ENCODE data around the gene SPATA16. TPM values are rescaled to one million over a fixed set of nuclear protein-coding genes. Genes with fewer than 3 reads are reported as not detected.

The SPATA16 gene
- total and polyA plus RNA-seq, 2 donors (not counting 3 experiments of a cell fraction or from before 2014, with no cell fraction given): not detected

GRCh38 chr3:172972717-172973116 is 168.3 kb downstream of the SPATA16 start:
- no peak for DNase-seq (ENCODE audit: low read depth, low spot score)
- H2AFZ ChIP-seq (ENCODE audit: low read depth, low read length): no peak overlapping the region
- CTCF ChIA-PET: interaction anchor here (1.3 kb wide), 2 partner anchors 10 to 37 kb away, joined by 3 to 4 read pairs; no protein-coding TSS in a partner anchor
- H3K79me2 ChIP-seq (ENCODE audit: control insufficient read depth, insufficient read depth, low read length): no peaks in the 10 kb centered on the region
- H3K9me3 ChIP-seq (replicated peaks; ENCODE audit: control insufficient read depth, insufficient read depth, low read length): no peaks in the 10 kb centered on the region
- H3K4me3 ChIP-seq (replicated peaks in 1 of 3; ENCODE audit: insufficient read depth in 1 of 3, low read depth in 1 of 3, low read length in 3 of 3): no peak overlapping the region
- FAIRE-seq: no peak
- no TSS peak for BruUV-seq (replicated peaks)
- dilution Hi-C loops (cut with MboI; ENCODE audit: extremely low pct_ligation_motif_present, low sequenced_read_pairs) (no loop called here), intact Hi-C loops (cut with micrococcal nuclease) (no loop called here)
- H3K27ac ChIP-seq (ENCODE audit: insufficient read depth, low read depth, low read length): no peak overlapping the region
- H3K4me1 ChIP-seq (ENCODE audit: control insufficient read depth, extremely low read depth, insufficient read depth, low read length): no peaks in the 10 kb centered on the region
- H3K27me3 ChIP-seq (ENCODE audit: control insufficient read depth in 2 of 2, insufficient read depth in 2 of 2, low read length in 2 of 2): no peaks in the 10 kb centered on the region
- POLR2A ChIA-PET: no interaction called here
- no peak overlapping the region for H3K4me2 ChIP-seq (ENCODE audit: insufficient read depth, low read length)
- TF ChIP-seq JUN (IDR thresholded peaks at IDR 0.05; ENCODE audit: borderline replicate concordance, insufficient read depth, insufficient read length, low read depth) (peak; percentile 4), CTCF (IDR thresholded peaks at IDR 0.05; ENCODE audit: extremely low read depth in 1 of 2, insufficient read depth in 1 of 2, low read depth in 1 of 2, low read length in 2 of 2) (no peak)
- no peaks in the 10 kb centered on the region for H3K9me1 ChIP-seq (replicated peaks; ENCODE audit: control insufficient read depth, extremely low read depth, insufficient read depth, low read length)
- H4K20me1 ChIP-seq (replicated peaks; ENCODE audit: control insufficient read depth, extremely low read depth, insufficient read depth, low read length): no peaks in the 10 kb centered on the region
- no peaks in the 10 kb centered on the region for H3K36me3 ChIP-seq (ENCODE audit: control insufficient read depth in 2 of 2, extremely low read depth in 1 of 2, insufficient read depth in 2 of 2, low read length in 2 of 2)
- H3K9ac ChIP-seq (replicated peaks; ENCODE audit: extremely low read depth, insufficient read depth, low read length): no peak overlapping the region

DNA sequence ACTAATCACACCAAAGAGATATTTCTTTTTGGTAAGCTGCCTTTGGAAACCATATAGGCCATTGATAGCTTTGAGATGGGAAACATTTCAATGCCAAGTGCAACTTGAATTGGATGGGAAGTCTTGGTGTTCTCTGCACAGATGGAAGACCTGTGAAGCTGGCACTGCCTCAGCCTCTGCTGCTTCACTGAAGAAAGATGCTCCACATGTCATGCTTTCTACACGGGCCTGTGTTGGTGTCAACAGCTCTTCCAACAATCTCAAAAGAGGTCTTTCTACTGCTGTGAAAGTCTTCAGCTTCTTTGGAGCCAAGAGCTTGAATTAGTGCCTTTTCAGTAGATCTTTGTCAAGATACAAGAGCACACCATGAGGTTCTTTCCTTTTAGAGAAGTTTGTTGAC is 169.0 kb downstream of the SPATA16 start:
- H3K9me3 ChIP-seq (replicated peaks; ENCODE audit: control insufficient read depth, insufficient read depth, low read length): no peaks in the 10 kb centered on the region
- CTCF ChIA-PET: no interaction called here
- H2AFZ ChIP-seq (ENCODE audit: low read depth, low read length): no peak overlapping the region
- POLR2A ChIA-PET: no interaction called here
- no peak overlapping the region for H3K4me3 ChIP-seq (replicated peaks in 1 of 3; ENCODE audit: insufficient read depth in 1 of 3, low read depth in 1 of 3, low read length in 3 of 3)
- H4K20me1 ChIP-seq (replicated peaks; ENCODE audit: control insufficient read depth, extremely low read depth, insufficient read depth, low read length): no peaks in the 10 kb centered on the region
- no peak overlapping the region for H3K27ac ChIP-seq (ENCODE audit: insufficient read depth, low read depth, low read length)
- intact Hi-C loops (cut with micrococcal nuclease) (no loop called here), dilution Hi-C loops (cut with MboI; ENCODE audit: extremely low pct_ligation_motif_present, low sequenced_read_pairs) (no loop called here)
- TF ChIP-seq EZH2 (IDR thresholded peaks at IDR 0.05; ENCODE audit: borderline replicate concordance, low read depth, low read length, severe bottlenecking) (no peak), JUN (IDR thresholded peaks at IDR 0.05; ENCODE audit: borderline replicate concordance, insufficient read depth, insufficient read length, low read depth) (no peak), MYC (IDR thresholded peaks at IDR 0.05; ENCODE audit: low read depth, low read length) (no peak), FOS (IDR thresholded peaks at IDR 0.05; ENCODE audit: borderline replicate concordance, insufficient read depth, low read length) (no peak), GATA2 (IDR thresholded peaks at IDR 0.05; ENCODE audit: insufficient read depth, insufficient read length, low read depth, low read length) (no peak), MAX (IDR thresholded peaks at IDR 0.05; ENCODE audit: insufficient read depth, insufficient read length) (no peak)
- H3K9ac ChIP-seq (replicated peaks; ENCODE audit: extremely low read depth, insufficient read depth, low read length): no peak overlapping the region
- FAIRE-seq (no peak), DNase-seq (ENCODE audit: low read depth, low spot score) (no peak)
- no peaks in the 10 kb centered on the region for H3K79me2 ChIP-seq (ENCODE audit: control insufficient read depth, insufficient read depth, low read length)
- no peak overlapping the region for H3K4me2 ChIP-seq (ENCODE audit: insufficient read depth, low read length)
- H3K36me3 ChIP-seq (ENCODE audit: control insufficient read depth in 2 of 2, extremely low read depth in 1 of 2, insufficient read depth in 2 of 2, low read length in 2 of 2): no peaks in the 10 kb centered on the region
- H3K4me1 ChIP-seq (ENCODE audit: control insufficient read depth, extremely low read depth, insufficient read depth, low read length): no peaks in the 10 kb centered on the region
- H3K27me3 ChIP-seq (ENCODE audit: control insufficient read depth in 2 of 2, insufficient read depth in 2 of 2, low read length in 2 of 2): no peaks in the 10 kb centered on the region
- no TSS peak for BruUV-seq (replicated peaks)
- H3K9me1 ChIP-seq (replicated peaks; ENCODE audit: control insufficient read depth, extremely low read depth, insufficient read depth, low read length): no peaks in the 10 kb centered on the region
